ENCODE data around the gene TGFB2.

- TF ChIP-seq CTCF (IDR thresholded peaks at IDR 0.05) (no peak), POLR2AphosphoS5 (IDR thresholded peaks at IDR 0.05) (no peak)
Measured at GRCh38 chr1:218350801-218351266, 5.7 kb downstream of the TGFB2 start.

Measured in sigmoid colon (tissue), 4 donors.